ENCODE results near the gene CCDC187. TPM values are rescaled to one million over a fixed set of nuclear protein-coding genes. Genes with fewer than 3 reads are reported as not detected.

CCDC187 gene
- total and polyA plus RNA-seq, 12 donors, result 0.02 to 0.07 (median 0.03) TPM; not detected in 8

DNA sequence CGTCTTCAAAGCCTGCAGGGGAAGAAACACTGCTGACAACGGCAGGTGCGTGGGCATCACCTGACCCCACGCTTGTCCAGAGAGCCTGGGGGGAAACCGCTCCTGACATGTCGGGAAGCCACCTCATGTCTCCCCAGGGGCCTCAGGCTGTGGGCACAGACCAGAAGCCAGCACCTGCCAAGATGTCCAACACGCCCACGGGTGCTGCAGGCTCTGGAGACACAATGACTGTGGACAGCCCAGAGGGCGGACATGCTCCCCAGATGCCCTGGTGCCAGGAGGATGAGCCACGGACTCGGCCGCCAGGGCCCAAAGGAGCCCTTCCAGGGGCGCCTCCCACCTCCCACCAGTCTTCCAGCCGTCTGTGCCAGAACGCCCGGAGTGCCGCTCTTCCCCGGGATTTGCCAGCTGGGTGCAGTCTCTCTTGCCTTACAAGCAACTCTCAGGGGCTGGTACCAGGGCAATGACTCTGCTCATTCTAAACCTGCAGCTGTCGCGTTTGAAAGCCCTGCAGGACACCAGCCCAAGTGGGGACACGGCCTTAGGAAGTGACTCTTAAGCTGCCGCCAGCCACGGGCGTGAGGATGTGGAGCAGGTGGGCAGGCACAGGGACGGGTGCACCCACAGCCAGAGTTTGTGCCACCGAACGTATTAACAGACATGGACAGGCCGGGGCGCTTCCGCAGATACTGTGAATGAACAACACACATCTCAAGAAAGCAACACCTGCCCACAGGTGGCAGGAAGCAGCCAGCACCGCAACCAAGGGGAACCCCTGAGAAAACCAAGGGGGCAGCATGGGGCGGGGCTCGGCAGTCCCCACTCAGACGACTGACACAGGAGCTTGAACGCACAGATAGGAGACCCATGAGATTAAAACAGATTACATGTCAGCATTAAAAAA is 92.2 kb downstream of the CCDC187 start:
- Histone ChIP-seq H3K4me1 (no peaks in the 10 kb centered on the region), H3K27me3 (no peaks in the 10 kb centered on the region), H3K4me3 (no peak overlapping the region), H3K9me3 (peaks cover 0 to 12% (median 0%) of the 10 kb centered on the region in 11 donors), H3K36me3 (peaks cover 0 to 86% (median 17%) of the 10 kb centered on the region in 9 donors), H3K27ac (no peak overlapping the region)
- ATAC-seq (peak in 1 of 8 donors; percentile 21), DNase-seq (no peak)
- intact Hi-C loops (cut with DNase I), result no loop called here
- no peak for TF ChIP-seq CTCF (IDR thresholded peaks at IDR 0.05)
- 94% methylated on average over 35 of the region's 35 CpGs for WGBS, 2 donors

GRCh38 chr9:136211006-136211405 is 92.9 kb downstream of the CCDC187 start:
- no peak for TF ChIP-seq CTCF (IDR thresholded peaks at IDR 0.05)
- Histone ChIP-seq H3K4me1 (no peaks in the 10 kb centered on the region), H3K9me3 (peaks cover 0 to 12% (median 0%) of the 10 kb centered on the region in 11 donors), H3K4me3 (no peak overlapping the region), H3K36me3 (peaks cover 0 to 79% (median 15%) of the 10 kb centered on the region in 9 donors), H3K27me3 (no peaks in the 10 kb centered on the region), H3K27ac (no peak overlapping the region)
- 90 to 92% methylated on average over 15 of the region's 15 CpGs for WGBS, 2 donors
- intact Hi-C loops (cut with DNase I), result no loop called here
- DNase-seq (no peak), ATAC-seq (no peak)

DNA sequence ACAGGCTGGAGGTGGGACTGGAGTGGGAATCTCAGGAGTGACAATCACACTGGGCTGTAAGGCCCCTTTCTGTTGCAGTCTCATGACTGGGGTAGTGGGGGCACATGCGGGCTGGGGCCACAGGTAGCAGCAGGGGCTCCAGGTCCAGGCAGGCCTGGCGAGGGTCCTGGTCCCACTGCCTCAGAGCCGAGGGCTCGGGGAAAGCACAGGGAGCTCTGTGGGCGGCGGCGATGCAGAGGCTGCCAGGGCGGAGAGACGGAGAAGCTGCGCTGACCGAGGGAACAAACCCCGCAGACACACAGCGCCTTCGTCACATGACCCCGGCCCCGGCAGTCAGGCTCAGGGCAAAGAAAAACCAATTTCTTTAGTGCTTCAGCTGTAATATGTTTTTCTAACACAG is 93.6 kb downstream of the CCDC187 start:
- DNase-seq, result no peak
- Histone ChIP-seq H3K9me3 (peaks cover 0 to 12% (median 0%) of the 10 kb centered on the region in 11 donors), H3K4me1 (no peaks in the 10 kb centered on the region), H3K27me3 (peaks cover 0 to 5% (median under 1%) of the 10 kb centered on the region in 7 donors), H3K36me3 (peaks cover 0 to 72% (median 13%) of the 10 kb centered on the region in 9 donors), H3K27ac (no peak overlapping the region), H3K4me3 (no peak overlapping the region)
- intact Hi-C loops (cut with DNase I), result no loop called here
- 93 to 97% methylated on average over 16 of the region's 16 CpGs for WGBS, 2 donors
- no peak for TF ChIP-seq CTCF (IDR thresholded peaks at IDR 0.05)
- no peak for ATAC-seq

DNA sequence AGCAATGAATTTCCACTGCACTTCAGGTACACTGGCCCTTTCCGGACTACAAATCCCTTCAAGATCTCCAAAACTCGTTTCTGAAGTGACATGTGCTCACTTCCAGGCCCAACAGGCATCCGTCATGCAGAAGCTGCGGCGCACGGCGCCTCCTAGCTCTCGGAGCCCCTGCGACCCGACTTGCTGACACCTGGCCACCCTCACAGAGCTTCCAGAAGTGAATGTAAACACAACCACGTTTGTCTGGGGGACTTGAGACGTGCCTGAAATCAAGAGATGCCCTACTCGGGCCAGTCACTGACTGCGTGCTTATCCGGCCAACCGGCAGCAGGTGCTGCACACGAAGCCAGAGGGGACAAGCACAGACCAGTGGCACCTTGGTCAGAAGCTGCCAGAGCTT is 94.1 kb downstream of the CCDC187 start:
- Histone ChIP-seq H3K36me3 (peaks cover 0 to 67% (median 13%) of the 10 kb centered on the region in 9 donors), H3K9me3 (peaks cover 0 to 12% (median 0%) of the 10 kb centered on the region in 11 donors), H3K4me3 (no peak overlapping the region), H3K27me3 (peaks cover 2 to 10% (median 5%) of the 10 kb centered on the region in 7 donors), H3K27ac (no peak overlapping the region), H3K4me1 (peaks cover 0 to 2% (median 0%) of the 10 kb centered on the region in 9 donors)
- WGBS, 2 donors, result 86 to 89% methylated on average over 17 of the region's 17 CpGs
- TF ChIP-seq CTCF (IDR thresholded peaks at IDR 0.05), result no peak
- intact Hi-C loops (cut with DNase I), result no loop called here
- DNase-seq, result no peak
- ATAC-seq, result no peak

All from heart right ventricle (tissue), 16 donors.